Fibroblast of skin of right quadriceps (primary cell): ENCODE data around the gene PCDH9.

Source experiments
- DNase-seq: peaks from one replicate; pipeline ENCODE4 v3.0.0-alpha.2; 2013

Gene PCDH9

GRCh38 chr13:67224148-67224846 lies 5.8 kb downstream of the PCDH9 start:
- peak; percentile 80 for DNase-seq

- no peak for DNase-seq
Observed at GRCh38 chr13:67223742-67224141, 6.4 kb downstream of the PCDH9 start.

DNA sequence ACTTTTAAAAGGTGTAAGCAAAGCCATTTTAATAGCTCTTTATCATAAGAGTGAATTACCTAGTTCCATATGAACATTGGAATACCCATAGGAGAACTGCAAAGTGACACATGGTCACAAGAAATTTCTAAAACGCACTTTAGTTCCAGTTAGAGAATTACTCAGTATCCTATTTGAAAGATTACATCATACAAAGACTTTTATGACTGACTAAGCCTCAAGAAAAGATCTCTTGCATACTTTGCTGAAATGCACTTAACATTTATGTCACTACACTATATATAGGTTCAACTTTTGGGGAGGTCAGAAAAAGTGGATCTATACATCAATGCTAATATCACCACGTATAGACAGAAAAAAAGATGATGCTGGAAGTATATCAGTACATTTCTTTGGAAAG lies 7.1 kb downstream of the PCDH9 start:
- peak; percentile 59 for DNase-seq

DNA sequence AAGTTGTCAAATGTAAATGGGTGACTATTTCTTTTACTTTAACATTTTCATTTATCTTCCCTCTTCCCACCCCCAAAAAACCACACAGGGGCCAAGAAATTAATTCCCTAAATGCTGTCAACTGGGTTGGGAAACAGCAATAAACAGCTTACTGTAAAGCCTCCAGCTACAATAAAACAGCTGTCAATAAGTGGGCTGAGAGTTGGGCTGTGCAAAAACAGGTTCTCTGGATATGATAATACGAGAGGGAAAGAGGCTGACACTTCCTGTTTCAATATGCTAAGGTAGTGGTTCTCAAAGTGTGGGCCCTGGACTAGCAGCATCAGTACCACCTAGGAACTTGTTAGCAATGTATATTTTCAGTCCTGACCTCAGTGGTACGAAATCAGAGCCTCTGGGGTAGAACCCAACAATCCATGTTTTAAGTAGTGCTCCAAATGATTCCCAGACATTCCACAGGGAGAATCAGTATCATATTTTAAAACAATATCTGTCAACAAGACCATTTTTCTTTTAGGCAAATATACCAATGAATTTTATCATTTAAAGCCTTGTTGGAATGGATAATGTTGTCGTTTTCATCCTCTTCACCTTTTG lies 8.4 kb downstream of the PCDH9 start:
- DNase-seq = no peak

- no peak for DNase-seq
Observed at GRCh38 chr13:67219113-67219512, 11.0 kb downstream of the PCDH9 start.

GRCh38 chr13:67217880-67218279 lies 12.3 kb downstream of the PCDH9 start:
- no peak for DNase-seq

GRCh38 chr13:67216864-67217263 lies 13.3 kb downstream of the PCDH9 start:
- DNase-seq = no peak

- no peak for DNase-seq
Observed at GRCh38 chr13:67210208-67210607, 19.9 kb downstream of the PCDH9 start.

GRCh38 chr13:67208552-67208951 lies 21.6 kb downstream of the PCDH9 start:
- DNase-seq = no peak

- no peak for DNase-seq
Observed at GRCh38 chr13:67204764-67205163, 25.4 kb downstream of the PCDH9 start.

DNA sequence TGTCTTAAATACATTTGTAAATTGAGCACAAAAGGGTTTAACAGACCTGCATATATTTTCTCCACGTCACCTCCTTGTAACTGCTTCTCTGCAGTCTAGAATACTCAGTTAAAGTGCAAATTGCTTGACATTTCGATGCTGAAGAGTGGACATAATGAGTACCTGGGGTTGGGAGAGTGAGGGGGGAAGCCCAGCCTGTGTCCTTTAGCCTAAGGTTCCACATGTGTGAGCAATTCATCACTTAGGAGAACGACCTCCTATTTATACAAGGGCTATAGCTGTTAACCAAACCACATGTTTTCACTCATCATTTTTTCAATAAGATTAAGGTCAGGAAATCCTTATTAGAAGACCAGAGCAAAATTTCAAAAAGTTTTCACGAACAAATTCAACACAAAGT lies 29.5 kb downstream of the PCDH9 start:
- DNase-seq = no peak

DNA sequence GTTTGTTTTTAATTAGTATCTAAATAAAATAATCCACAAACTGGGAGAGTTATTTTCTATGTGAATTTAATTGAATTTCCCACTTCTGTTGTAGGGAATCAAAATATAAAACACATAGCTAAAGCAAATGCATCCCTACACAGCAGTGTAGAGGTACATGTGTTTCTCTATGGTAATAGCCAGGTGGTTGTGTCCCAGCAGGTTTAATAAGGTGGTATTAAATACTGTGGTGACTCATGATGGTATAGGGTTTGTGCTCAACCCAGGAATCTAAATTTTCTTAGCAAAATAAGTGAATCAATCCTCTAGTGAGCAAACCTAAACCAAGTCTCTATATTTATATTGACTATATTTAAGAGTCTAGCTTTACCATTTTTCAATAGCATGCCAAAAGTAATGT lies 30.0 kb downstream of the PCDH9 start:
- no peak for DNase-seq

DNA sequence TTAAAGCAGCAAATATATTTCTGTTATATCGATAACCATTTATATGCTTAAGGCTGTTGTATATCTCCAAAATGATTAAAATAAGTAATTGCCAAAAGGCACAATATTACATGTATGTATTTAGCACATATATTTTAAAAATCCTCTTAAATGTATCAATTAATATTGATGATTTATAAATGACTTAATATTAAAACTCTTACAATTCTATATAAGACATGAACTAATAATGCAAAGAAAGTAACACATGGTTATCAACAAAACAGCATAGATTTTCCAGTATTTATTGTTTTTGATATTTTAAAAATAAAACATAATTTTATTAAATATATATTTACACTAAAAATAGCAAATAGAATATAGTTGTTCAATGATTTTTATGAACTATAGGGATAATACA lies 32.4 kb downstream of the PCDH9 start:
- DNase-seq = no peak

DNA sequence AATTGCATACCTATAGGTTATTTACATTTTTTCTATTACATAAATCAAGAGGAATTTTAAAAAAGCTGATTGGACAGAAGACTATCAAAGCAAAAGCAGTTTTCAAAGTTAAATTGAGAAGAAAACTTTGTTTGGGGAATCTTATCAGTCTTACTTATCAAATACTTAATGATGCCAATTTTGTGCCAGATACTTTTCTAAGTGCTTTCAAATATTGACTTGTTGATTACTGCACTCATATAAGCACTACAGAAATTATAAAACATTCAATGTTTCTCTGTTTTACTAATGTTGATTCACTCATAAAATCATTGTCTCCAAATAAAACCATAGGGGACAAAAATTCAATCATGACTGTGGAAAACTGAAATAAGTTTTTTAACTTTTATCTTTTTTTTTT lies 36.2 kb downstream of the PCDH9 start:
- no peak for DNase-seq

DNA sequence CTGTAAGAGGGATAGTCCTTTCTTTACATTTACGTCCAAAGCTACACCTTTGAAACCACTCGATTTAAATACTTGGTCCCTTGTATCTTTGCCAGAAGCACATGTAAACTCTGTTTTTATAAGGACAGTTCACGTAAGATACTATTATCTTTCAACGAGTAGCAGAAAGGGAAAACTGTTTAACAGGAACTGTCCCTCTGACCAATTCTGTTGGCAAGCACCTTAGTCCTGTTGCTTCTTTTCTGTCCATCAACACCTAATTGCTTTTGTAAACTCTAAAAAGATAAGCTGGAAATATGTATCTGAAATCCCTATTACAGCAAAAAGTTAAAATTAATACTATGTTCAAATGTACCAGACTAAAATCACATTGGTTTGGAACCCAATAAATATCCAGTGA lies 37.4 kb downstream of the PCDH9 start:
- DNase-seq = no peak

GRCh38 chr13:67186995-67187569 lies 43.1 kb downstream of the PCDH9 start:
- no peak for DNase-seq

GRCh38 chr13:67184247-67184646 lies 45.9 kb downstream of the PCDH9 start:
- no peak for DNase-seq

DNA sequence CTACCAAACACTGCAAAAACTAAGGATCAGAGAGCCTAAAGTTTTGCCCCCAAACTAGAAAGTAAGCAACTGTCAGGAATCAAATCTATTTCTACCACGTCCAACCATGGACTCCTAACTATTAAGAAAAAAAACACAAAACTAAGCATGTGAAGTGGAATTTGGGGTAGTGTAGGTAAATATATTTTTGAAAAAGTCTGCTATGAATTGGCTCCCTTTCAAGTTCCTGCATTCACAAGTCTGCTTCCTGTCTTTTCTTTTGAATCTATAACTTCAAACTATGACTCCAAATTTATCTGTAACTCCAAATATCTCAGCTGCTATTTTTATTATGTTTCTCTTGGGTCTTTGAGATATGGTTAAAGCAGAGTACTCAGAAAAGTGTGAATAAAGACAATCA lies 47.0 kb downstream of the PCDH9 start:
- DNase-seq = no peak

GRCh38 chr13:67175836-67176459 lies 54.2 kb downstream of the PCDH9 start:
- DNase-seq = no peak

GRCh38 chr13:67168384-67168783 lies 61.8 kb downstream of the PCDH9 start:
- no peak for DNase-seq

GRCh38 chr13:67167420-67167819 lies 62.7 kb downstream of the PCDH9 start:
- no peak for DNase-seq

DNA sequence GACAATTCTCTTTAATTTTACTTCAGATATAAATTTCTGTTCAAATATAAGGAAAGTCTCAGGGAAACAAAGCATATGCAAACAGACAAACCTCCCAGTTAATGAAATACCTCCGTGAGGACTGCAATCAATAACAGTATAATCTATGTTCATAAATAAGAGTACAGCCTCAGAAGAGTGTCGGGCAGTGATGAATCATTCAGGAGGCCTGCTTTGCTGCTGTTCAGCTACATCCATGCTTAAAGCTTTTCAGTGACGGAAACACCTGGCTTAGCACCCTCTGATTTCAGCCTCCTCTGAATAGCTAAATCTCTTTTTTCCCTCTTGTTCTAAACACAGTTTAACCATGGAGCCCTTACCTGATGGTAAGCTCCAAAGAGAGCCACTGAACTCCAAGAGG lies 69.0 kb downstream of the PCDH9 start:
- DNase-seq = no peak

- DNase-seq = no peak
Observed at GRCh38 chr13:67158903-67159302, 71.2 kb downstream of the PCDH9 start.

GRCh38 chr13:67156723-67157060 lies 73.4 kb downstream of the PCDH9 start:
- no peak for DNase-seq
